HL-60 (cell line): ENCODE measurements around the gene PDGFA.

Experiments used
- CTCF ChIP-seq: IDR thresholded peaks from one replicate; pipeline ENCODE4 v1.5.1; 2011; ENCODE audit warnings: low read length, control low read depth, inconsistent platforms; ENCODE audit not compliant: insufficient read depth
- GABPA ChIP-seq: IDR thresholded peaks from 2 replicates; pipeline ENCODE4 v1.6.1; 2012; ENCODE audit warnings: low read depth
- POLR2AphosphoS5 ChIP-seq: IDR thresholded peaks from 2 replicates; pipeline ENCODE4 v1.6.1; 2012; ENCODE audit warnings: low read depth
- REST ChIP-seq: IDR thresholded peaks from 2 replicates; pipeline ENCODE4 v1.6.1; 2012; ENCODE audit warnings: low read depth; ENCODE audit not compliant: insufficient replicate concordance
- SPI1 ChIP-seq: IDR thresholded peaks from 2 replicates; pipeline ENCODE4 v1.6.1; 2012; ENCODE audit warnings: low read depth, mild to moderate bottlenecking, borderline replicate concordance

- TF ChIP-seq CTCF, result no peak
- TF ChIP-seq REST, result no peak
- no peak for TF ChIP-seq SPI1
- TF ChIP-seq GABPA, result no peak
- no peak for TF ChIP-seq POLR2AphosphoS5
Measured at GRCh38 chr7:452791-453455, 66.7 kb downstream of the PDGFA start.
